ENCODE results near the gene KIT. TPM values are rescaled to one million over a fixed set of nuclear protein-coding genes. Genes with fewer than 3 reads are reported as not detected.
A peak's percentile ranks its signal among the peaks of the same experiment; 100 is the strongest.

Gene KIT
- total RNA-seq, 1 donor from 2014 or later, result 7.4 TPM

- peaks cover 17% of the 10 kb centered on the region for H3K4me1 Mint-ChIP-seq
- H3K36me3 Mint-ChIP-seq, result no peaks in the 10 kb centered on the region
- H3K9me3 Mint-ChIP-seq, result no peaks in the 10 kb centered on the region
- no peak for DNase-seq (ENCODE audit: low spot score in 2 of 2, unreplicated experiment in 2 of 2)
- peak overlapping the region; percentile 83 for H3K4me3 Mint-ChIP-seq
- TF ChIP-seq CTCF (IDR thresholded peaks at IDR 0.05; ENCODE audit: unreplicated experiment), result no peak
- peaks cover 74% of the 10 kb centered on the region for H3K27me3 Mint-ChIP-seq (ENCODE audit: low read depth)
- H3K27ac Mint-ChIP-seq, result peak overlapping the region; percentile 37
These were observed 589 bp upstream of the KIT start for GRCh38 chr4:54657185-54657550.

- peak; percentile 37 to 68 for DNase-seq (ENCODE audit: low spot score in 2 of 2, unreplicated experiment in 2 of 2)
- no peak for TF ChIP-seq CTCF (IDR thresholded peaks at IDR 0.05; ENCODE audit: unreplicated experiment)
- Mint-ChIP-seq H3K4me3 (peak overlapping the region; percentile 83), H3K36me3 (no peaks in the 10 kb centered on the region), H3K27me3 (ENCODE audit: low read depth) (peaks cover 71% of the 10 kb centered on the region), H3K27ac (no peak overlapping the region), H3K9me3 (no peaks in the 10 kb centered on the region), H3K4me1 (peaks cover 20% of the 10 kb centered on the region)
These were observed 716 bp downstream of the KIT start for GRCh38 chr4:54658252-54659093.

- DNase-seq (ENCODE audit: low spot score in 2 of 2, unreplicated experiment in 2 of 2), result no peak
- H3K27ac Mint-ChIP-seq, result peak overlapping the region; percentile 47
- H3K4me1 Mint-ChIP-seq, result peaks cover 20% of the 10 kb centered on the region
- TF ChIP-seq CTCF (IDR thresholded peaks at IDR 0.05; ENCODE audit: unreplicated experiment), result no peak
- H3K36me3 Mint-ChIP-seq, result no peaks in the 10 kb centered on the region
- H3K4me3 Mint-ChIP-seq, result peak overlapping the region; percentile 83
- no peaks in the 10 kb centered on the region for H3K9me3 Mint-ChIP-seq
- peaks cover 69% of the 10 kb centered on the region for H3K27me3 Mint-ChIP-seq (ENCODE audit: low read depth)
These were observed 1.6 kb downstream of the KIT start for GRCh38 chr4:54659313-54659712.

- H3K27me3 Mint-ChIP-seq (ENCODE audit: low read depth), result peaks cover 66% of the 10 kb centered on the region
- no peaks in the 10 kb centered on the region for H3K36me3 Mint-ChIP-seq
- H3K4me1 Mint-ChIP-seq, result peaks cover 20% of the 10 kb centered on the region
- peak overlapping the region; percentile 83 for H3K4me3 Mint-ChIP-seq
- no peak overlapping the region for H3K27ac Mint-ChIP-seq
- H3K9me3 Mint-ChIP-seq, result no peaks in the 10 kb centered on the region
- DNase-seq (ENCODE audit: low spot score in 2 of 2, unreplicated experiment in 2 of 2), result no peak
- no peak for TF ChIP-seq CTCF (IDR thresholded peaks at IDR 0.05; ENCODE audit: unreplicated experiment)
These were observed 2.2 kb downstream of the KIT start for GRCh38 chr4:54659749-54660535.

GRCh38 chr4:54660591-54660990, 2.8 kb downstream of the KIT start:
- H3K4me3 Mint-ChIP-seq, result no peak overlapping the region

More at GRCh38 chr4:54660591-54660990, 2.8 kb downstream of the KIT start:
- Mint-ChIP-seq H3K27ac (no peak overlapping the region), H3K9me3 (no peaks in the 10 kb centered on the region), H3K27me3 (ENCODE audit: low read depth) (peaks cover 60% of the 10 kb centered on the region), H3K36me3 (no peaks in the 10 kb centered on the region), H3K4me1 (peaks cover 20% of the 10 kb centered on the region)
- no peak for DNase-seq (ENCODE audit: low spot score in 2 of 2, unreplicated experiment in 2 of 2)
- TF ChIP-seq CTCF (IDR thresholded peaks at IDR 0.05; ENCODE audit: unreplicated experiment), result no peak

Data from mesothelial cell of epicardium (in vitro differentiated cells).